COLO668 (cell line): ENCODE measurements around the gene DCAF12L2.
"Not testable (repeated sequence)": the region's sequence is repeated elsewhere in the genome, so short reads cannot be mapped to it uniquely, and the experiment has no call there.

ENCODE experiments used
- DNase-seq: peaks from one replicate; lab custom pipeline; 2025; ENCODE audit not compliant: unreplicated experiment; lab: John Stamatoyannopoulos, UW

The DCAF12L2 gene

GRCh38 chrX:126165721-126166461, at the start of gene DCAF12L2:
Gene DCAF12L2, minus strand, starts transcription at chrX:126166289. Its CDS starts 365 bp downstream, at chrX:126165924.
- DNase-seq = peak; percentile 56

GRCh38 chrX:126190888-126191287, 24.8 kb upstream of the DCAF12L2 start:
- DNase-seq = not testable (repeated sequence)

GRCh38 chrX:126177133-126177840, 11.2 kb upstream of the DCAF12L2 start:
- DNase-seq = no peak

GRCh38 chrX:126170720-126171119, 4.6 kb upstream of the DCAF12L2 start:
- DNase-seq = no peak

GRCh38 chrX:126167560-126167959, 1.5 kb upstream of the DCAF12L2 start:
- DNase-seq = no peak

- no peak for DNase-seq
These were observed 728 bp downstream of the DCAF12L2 start for GRCh38 chrX:126165401-126165720.

- no peak for DNase-seq
These were observed 1.2 kb downstream of the DCAF12L2 start for GRCh38 chrX:126164689-126165400.

GRCh38 chrX:126164226-126164625, 1.9 kb downstream of the DCAF12L2 start:
- no peak for DNase-seq

GRCh38 chrX:126141014-126141413, 25.1 kb downstream of the DCAF12L2 start:
- no peak for DNase-seq

GRCh38 chrX:126137899-126138298, 28.2 kb downstream of the DCAF12L2 start:
- DNase-seq = no peak

GRCh38 chrX:126124721-126125120, 41.4 kb downstream of the DCAF12L2 start:
- no peak for DNase-seq
